GM21723 (cell line): ENCODE results near the gene LAMA3.

ENCODE experiments used
- ATAC-seq: cut with Tn5 transposase; IDR thresholded peaks from one replicate; pipeline ENCODE4 v1.9.1; 2021; ENCODE audit warnings: mild to moderate bottlenecking, moderate library complexity; ENCODE audit not compliant: unreplicated experiment

Gene LAMA3

DNA sequence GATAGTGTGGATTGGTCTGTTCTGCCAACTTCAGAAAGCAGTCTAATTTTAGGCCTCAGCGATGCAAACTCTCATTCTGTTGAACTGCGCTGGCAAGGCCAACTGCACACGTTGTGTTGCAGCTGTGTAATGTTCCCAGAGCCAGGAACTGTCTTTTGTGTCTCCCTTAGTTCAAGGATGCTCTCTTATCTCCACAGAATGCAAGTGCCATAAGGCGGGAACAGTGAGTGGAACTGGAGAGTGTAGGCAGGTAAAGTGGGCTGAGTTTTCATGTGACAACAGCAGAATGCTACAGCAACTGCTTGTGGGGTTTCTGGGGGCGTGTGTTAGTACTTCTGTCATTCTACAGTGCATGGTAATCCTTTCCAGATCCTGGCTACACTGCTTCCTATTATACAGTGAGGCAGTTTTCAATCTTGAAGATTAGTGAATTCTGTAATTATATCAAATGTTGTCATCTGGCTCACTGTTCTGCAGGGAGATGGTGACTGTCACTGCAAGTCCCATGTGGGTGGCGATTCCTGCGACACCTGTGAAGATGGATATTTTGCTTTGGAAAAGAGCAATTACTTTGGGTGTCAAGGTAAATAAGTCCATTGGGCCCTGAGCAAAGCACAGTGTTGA lies 125.8 kb downstream of the LAMA3 start:
- no peak for ATAC-seq

- ATAC-seq = no peak
These were observed 126.8 kb downstream of the LAMA3 start for GRCh38 chr18:23816021-23816420.

DNA sequence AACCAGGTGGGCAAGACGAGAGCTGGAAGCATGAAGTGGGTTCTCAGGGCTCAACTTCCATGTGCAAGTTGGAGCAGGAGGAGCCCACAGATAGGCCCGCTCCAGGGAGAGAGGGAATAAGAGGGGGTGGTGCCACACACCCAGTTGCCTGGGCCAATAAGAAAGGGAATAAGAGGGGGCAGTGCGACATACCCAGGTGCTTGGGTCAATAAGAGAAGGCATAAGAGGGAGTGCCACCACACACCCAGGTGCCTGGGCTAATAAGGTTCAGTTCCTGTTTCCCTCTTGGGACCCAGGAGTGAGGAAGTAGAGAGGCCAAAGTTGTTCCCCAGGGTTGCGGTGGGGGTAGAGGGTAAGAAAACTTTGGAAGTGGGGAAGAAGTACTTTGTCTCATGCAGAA lies 127.5 kb downstream of the LAMA3 start:
- ATAC-seq = no peak

- no peak for ATAC-seq
These were observed 129.7 kb downstream of the LAMA3 start for GRCh38 chr18:23819001-23819400.

GRCh38 chr18:23822590-23823385 lies 133.5 kb downstream of the LAMA3 start:
- ATAC-seq = no peak

- ATAC-seq = no peak
These were observed 135.0 kb downstream of the LAMA3 start for GRCh38 chr18:23824240-23824639.

DNA sequence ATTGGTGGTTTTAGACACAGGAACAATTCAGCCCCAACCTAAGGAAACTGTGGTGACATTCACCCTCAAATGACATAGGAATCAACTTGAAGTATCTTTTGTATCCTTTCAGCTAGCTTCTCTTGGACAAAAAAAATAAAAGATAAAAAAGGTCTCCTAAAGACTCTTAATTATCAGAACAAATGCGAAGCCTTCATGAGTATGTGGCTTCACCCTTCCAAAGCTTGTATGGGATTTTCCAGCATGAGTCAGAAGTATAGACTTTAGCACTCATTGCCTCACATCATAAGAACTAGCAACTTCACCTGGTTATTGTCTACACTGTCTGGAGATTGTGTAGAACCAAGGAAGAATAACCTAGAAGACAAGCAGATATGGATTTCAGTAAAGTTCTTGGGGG lies 135.4 kb downstream of the LAMA3 start:
- ATAC-seq = no peak

DNA sequence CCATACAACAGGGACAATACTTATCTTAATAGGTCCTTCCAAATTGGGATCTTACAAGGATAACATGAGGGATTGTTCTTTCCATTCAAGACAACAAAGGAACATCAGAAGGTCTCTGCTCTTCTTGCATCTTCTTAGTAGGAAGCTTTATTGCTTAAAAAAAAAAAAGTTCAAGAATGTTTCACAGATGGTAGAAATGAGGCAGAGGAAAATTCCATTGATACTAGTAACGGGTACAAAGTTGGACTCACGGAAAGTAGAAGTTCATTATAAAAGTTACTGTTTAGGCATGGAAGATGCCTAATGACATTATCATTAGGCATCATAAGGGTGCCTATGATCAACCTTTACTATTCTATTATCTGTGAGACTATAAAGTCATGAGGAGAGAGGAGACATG lies 136.2 kb downstream of the LAMA3 start:
- ATAC-seq = no peak

DNA sequence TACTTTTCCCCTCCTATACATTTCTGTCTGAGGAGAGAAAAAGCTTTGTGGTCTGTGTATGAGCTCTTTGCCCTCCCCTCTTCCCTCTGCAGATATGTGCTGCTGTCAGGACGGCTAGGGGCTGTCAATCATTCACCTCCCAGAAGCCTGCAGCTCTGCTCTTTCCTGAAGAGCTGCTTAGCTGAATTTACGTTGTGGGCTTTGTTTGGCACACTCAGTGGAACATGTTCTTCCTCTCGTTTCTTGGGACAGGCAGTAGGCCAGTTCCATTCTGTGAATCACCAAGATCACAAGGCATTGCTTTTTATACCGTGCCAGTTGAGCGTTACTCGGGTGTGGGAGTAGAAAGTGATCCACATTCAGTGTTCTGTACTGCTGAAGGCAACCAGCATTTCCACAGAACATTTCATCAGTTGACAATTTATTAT lies 136.7 kb downstream of the LAMA3 start:
- no peak for ATAC-seq

DNA sequence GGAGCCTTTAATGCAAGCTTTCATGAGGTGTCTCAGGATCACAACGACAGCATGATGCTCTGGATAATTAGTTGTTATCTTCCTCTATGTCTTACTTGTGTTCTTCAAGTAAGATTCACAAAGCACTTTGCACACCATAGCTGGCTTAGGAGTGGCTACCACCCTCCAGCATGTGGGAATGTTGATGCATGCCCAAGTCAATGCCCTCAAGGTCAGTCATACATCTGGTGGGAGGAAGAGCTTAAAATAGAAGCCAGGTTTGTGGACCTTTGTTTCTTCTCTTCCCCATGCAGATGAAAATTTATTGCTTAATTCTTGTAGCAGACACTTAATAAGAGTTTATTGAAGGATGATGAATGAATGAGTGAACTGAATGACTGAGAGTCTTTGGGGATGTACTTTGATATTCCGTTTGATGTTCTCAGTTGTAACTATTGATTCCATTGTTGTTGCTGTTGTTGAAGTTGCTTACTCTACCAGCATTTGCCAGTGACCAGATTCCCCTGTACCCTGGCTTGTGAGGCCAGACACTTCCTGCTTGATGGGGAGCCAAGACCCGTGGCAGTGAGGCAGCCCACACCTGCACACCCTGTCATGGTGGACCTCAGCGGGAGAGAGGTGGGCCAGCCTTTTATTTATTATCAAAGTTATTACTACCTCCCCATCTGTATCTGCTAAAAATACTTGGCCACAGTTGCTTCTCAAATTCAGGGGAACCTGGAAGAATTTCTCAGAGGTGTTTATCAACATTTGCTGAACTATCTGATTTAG lies 137.8 kb downstream of the LAMA3 start:
- no peak for ATAC-seq

- ATAC-seq = no peak
These were observed 138.4 kb downstream of the LAMA3 start for GRCh38 chr18:23827681-23828080.

DNA sequence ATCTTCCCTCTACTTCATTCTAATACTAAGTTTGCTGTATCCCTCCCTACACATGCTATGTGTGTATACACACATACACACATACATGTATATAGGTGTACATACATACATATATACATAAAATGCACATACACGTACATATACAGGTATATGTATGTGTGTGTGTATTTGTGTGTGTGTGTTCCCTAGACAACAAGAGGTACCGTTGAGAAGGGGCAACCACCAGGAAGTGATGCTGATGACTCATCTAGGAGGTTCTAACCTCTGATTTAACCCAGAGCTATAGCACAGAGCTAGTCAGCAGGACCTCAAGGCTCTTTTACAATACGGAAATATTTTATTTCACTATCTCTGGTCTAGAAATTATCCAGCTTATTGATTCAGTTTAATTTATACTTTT lies 139.2 kb downstream of the LAMA3 start:
- peak; percentile 94 for ATAC-seq

DNA sequence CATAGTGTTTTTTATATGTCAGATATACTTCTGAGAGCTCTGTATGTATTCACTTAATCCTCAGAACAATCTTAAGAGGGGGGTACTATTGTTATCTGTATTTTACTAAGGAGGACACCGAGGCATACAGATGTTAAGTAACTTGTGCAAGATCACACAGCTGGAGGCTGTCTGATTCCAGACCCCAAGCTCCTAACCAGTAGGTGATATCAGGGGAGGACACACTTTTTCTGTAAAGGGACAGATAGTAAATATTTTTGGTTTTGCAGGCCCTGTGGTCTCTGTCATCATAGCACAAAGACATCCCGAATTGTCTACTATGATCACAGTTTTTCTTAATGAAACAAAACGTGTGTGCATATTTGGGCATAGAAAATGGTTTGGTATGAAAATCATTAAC lies 143.7 kb downstream of the LAMA3 start:
- ATAC-seq = no peak

GRCh38 chr18:23833714-23834113 lies 144.5 kb downstream of the LAMA3 start:
- no peak for ATAC-seq

DNA sequence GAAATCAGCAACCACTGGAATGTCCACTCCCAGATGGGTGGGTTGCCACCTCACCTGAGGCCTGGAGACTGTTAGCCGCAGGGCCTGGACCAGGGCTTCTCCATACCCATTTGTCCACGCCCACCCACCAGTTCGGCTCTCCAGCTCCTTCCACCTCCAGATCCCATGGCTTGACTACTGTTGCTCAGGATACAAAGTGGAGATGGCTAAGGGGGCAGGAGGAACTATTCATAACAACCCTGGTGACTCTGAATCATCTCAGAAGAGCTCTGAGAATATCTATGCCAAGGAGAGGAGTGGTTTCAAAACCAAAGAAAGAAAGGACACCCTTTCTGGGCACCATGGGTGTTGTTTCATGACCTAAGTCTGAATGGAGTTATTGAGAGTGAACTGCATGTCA lies 145.8 kb downstream of the LAMA3 start:
- ATAC-seq = no peak

- ATAC-seq = no peak
These were observed 146.3 kb downstream of the LAMA3 start for GRCh38 chr18:23835506-23835905.

- no peak for ATAC-seq
These were observed 148.3 kb downstream of the LAMA3 start for GRCh38 chr18:23837591-23837990.

DNA sequence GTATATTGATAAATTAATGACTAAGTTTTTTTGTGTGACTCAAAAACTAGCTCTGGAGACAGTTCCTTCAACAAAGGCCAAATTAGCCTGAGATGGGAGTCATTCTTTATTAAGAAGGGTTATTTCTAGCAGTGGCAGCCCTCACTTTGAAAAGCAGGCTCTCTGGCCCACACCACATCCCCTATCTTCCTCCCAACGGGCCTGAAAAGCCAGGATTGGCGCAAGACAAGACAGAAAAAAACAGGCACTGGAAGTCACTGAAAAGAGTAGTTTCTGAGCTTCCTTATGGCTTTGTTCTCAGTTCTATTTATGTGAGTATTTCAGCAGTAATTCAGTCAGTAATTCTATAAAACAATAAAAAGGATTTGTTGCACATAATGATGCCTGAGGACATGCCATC lies 149.0 kb downstream of the LAMA3 start:
- ATAC-seq = no peak

- ATAC-seq = no peak
These were observed 149.6 kb downstream of the LAMA3 start for GRCh38 chr18:23838801-23839366.

DNA sequence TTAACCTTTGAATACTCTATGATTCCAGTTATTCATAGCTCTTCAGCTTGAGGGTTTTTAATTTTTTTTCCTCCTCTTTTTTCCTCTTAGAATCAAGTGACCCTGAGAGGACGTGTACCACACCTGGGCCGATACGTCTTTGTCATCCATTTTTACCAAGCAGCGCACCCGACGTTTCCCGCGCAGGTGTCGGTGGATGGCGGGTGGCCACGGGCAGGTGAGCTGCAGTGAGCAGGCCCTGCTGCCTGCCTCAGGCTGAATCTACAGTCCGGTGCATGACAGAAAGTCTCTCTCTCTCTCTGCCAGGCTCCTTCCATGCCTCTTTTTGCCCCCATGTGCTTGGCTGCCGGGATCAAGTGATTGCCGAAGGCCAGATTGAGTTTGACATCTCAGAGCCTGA lies 153.1 kb downstream of the LAMA3 start:
- ATAC-seq = no peak

DNA sequence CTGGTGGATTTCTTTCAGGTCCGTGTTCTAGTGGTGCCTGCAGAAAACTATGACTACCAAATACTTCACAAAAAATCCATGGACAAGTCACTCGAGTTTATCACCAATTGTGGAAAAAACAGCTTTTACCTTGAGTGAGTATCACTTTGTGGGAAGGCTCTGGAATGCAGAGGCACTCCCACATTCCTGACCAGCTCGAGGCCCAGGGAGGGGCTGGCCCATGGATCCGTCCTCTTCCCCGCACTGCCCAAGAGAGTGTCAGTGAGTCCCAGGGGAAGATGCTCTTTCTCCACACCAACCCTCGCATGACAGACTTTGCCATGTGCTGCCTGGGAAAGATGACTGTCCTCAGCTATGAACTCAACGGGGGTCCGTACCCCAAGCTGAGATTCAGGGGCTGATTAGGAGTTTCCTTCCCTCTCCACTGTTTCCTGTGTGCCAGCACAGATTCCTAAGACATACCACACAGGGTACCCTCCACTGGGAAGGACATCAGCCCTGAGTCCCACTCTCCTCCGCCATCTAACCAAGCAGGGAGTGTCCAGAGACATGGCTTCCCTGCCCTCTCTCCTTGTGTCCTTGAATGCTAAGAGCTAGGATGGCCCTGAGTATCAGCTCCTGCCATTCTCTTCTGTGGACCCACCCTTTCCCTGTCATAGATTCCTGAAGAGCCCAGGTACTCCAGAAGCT lies 155.9 kb downstream of the LAMA3 start:
- no peak for ATAC-seq
